Measurements from ENCODE around the gene DNLZ.

The DNLZ gene

DNA sequence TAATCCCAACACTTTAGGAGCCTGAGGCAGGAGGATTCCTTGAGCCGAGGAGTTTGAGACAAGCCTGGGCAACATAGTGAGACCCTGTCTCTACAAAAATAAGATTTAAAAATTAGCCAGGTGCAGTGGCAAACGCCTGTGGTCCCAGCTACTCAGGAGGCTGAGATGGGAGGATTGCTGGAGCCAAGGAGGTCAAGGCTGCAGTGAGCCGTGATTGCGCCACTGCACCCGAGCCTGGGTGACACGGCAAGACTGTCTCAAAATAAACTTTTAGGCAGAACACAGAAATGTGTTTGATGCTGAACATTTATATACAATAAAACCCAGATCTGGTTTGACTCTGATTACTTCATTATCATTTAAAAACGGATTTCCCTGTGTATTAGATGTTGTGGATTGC, 41.9 kb upstream of the DNLZ start:
- DNase-seq (ENCODE audit: low spot score): no peak
- H3K4me3 ChIP-seq: no peak overlapping the region
- TF ChIP-seq, protein P1, sequence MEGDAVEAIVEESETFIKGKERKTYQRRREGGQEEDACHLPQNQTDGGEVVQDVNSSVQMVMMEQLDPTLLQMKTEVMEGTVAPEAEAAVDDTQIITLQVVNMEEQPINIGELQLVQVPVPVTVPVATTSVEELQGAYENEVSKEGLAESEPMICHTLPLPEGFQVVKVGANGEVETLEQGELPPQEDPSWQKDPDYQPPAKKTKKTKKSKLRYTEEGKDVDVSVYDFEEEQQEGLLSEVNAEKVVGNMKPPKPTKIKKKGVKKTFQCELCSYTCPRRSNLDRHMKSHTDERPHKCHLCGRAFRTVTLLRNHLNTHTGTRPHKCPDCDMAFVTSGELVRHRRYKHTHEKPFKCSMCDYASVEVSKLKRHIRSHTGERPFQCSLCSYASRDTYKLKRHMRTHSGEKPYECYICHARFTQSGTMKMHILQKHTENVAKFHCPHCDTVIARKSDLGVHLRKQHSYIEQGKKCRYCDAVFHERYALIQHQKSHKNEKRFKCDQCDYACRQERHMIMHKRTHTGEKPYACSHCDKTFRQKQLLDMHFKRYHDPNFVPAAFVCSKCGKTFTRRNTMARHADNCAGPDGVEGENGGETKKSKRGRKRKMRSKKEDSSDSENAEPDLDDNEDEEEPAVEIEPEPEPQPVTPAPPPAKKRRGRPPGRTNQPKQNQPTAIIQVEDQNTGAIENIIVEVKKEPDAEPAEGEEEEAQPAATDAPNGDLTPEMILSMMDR (IDR thresholded peaks at IDR 0.05): no peak
- H3K27ac ChIP-seq: no peak overlapping the region

DNA sequence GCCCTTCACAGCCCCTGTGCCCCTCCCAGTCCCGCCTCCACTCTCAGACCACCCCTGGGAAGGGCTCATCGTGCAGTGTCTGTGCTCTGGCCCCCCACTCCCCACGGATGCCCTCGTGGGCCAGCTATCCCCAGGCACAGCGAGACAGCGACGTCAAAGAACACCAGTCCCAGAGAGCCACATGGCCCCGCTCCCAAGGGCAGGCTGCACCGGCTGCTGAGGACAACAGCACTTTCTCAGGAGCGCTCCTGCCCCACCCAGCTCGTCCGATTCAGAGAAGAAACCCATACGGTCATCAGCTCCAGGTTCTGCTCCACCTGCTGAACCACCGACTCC, 41.2 kb upstream of the DNLZ start:
- no peak overlapping the region for H3K4me3 ChIP-seq
- no peak for DNase-seq (ENCODE audit: low spot score)
- no peak overlapping the region for H3K27ac ChIP-seq
- TF ChIP-seq, protein P1 (IDR thresholded peaks at IDR 0.05): no peak

DNA sequence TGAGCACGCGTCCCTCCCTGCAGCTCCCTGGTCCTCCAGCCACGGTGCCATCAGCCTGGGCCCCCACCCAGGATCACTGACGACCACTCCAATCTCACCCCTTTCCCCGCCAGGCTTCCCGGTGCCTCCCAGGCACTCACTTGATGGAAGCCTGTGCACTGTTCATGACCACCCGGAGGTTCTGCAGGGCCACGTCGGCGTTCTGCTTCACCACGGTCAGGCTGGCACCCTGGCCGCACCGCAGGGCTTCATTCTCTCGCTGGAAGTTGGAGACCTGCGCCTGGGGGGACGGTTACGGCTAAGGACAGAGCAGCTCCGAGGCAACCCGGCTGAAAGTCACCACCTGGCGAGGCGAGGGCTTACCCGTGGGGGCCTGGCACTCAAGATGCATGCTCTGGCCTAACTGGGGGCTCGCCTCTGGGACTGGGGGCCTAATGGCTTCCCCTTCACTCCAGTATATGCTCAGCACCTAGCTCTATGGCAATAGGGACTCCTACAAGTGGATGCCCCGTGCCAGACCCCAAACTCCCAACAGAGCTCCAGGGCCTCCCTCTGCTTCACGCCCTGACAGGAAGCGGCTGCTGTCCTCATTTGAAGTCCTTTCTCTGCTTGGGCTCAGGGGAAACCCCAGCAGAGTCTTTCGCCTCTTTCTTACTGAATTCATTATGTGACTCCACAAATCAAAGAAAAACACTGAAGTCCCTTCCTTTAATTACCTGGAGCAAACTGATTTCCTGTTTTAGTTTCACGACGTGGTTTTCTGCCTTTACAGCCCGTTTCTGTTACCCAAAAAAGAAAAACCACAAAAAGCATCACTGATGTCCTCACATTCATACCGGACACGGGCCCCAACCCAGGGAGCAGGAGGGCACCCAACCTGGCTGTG, 40.6 kb upstream of the DNLZ start:
- Histone ChIP-seq H3K4me3 (no peak overlapping the region), H3K27ac (no peak overlapping the region)
- DNase-seq (ENCODE audit: low spot score): no peak
- TF ChIP-seq, protein P1 (IDR thresholded peaks at IDR 0.05): no peak

DNA sequence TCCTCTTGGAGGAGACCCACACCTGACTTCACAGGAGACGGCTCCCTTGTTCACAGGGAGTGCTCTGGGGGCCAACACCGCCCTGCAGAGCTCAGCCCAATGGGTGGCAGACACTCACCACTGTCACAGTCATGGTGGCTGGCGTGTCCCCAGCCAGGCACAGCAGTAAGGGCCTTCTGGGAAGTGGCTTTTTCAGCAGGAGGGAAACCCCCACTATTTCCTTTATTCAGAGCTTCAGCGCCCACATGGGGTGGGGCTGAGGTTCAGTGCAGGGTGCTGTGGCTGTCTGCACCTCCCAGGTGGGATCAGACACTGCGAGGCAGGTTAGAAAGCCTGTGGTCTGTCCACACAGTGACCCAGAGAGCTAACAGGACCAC, 40.0 kb upstream of the DNLZ start:
- no peak overlapping the region for H3K4me3 ChIP-seq
- DNase-seq (ENCODE audit: low spot score): no peak
- H3K27ac ChIP-seq: no peak overlapping the region
- TF ChIP-seq, protein P1 (IDR thresholded peaks at IDR 0.05): no peak

DNA sequence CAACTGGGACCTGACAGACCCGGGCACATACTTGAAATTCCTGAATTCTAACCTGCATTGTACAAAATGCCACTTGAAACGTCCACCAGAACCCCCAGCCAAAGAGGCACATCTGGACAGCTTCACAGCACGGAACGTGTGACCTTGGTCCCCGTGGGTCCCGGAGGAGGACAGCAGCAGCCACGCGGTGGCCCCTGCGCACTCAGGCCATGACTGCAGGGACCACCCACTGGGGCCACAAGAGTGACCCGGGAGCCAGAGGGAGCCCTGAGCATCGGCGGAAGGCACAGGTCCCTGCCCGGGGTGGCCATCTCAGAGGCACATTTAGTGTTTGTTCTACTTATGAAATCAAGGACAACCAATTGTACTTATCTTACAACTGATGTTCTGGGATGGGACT, 38.5 kb upstream of the DNLZ start:
- H3K27ac ChIP-seq: no peak overlapping the region
- H3K4me3 ChIP-seq: no peak overlapping the region
- TF ChIP-seq, protein P1 (IDR thresholded peaks at IDR 0.05): no peak
- no peak for DNase-seq (ENCODE audit: low spot score)

DNA sequence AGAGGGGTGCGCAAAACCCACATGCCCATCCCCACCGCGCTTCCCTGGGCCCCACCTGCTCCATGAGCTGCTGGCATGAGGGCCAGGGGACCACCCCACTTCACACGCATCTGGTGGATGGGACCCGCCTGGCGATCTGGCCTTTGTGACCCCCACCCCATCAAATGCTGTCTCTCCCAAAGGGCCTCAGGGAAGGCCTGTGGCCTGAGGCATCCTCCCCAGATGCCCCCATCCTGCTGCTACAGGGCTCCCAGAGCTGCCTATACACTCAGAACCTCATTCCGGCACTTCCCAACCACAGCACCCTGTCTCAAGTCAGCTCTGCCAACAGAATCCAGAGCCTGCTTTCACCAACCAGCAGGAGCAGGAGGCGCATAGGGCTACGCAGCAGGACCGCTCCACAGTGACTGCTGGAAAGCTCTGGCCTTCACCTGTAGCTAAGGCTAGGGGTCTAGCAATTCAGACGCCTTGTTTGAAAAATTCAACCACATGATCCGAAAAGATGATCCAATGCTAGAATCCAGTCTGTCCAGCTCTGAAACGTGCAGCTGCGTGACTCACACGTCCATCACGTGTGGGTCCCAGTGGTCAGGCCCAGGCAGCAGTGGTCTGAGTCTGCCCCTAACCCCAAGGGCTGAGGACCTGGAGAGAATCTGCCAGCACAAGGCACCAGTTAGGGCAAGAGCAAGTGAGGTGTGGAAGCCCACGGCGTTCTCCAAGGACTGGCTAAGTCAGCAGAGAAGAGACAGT, 37.8 kb upstream of the DNLZ start:
- H3K4me3 ChIP-seq: no peak overlapping the region
- TF ChIP-seq, protein P1 (IDR thresholded peaks at IDR 0.05): no peak
- DNase-seq (ENCODE audit: low spot score): no peak
- no peak overlapping the region for H3K27ac ChIP-seq

All from coronary artery (tissue), 2 donors.